MM.1S (cell line): ENCODE results near the gene KRT5.

Experiments used
- DNase-seq: peaks from one replicate; pipeline ENCODE4 v3.0.0-alpha.2; 2015
- H2AFZ ChIP-seq: fragments of 300-600 bp; sonication (generic); 2 replicates; pipeline ENCODE4 v1.6.0; 2016; ENCODE audit warnings: antibody characterized with exemption, low read length
- H3F3A ChIP-seq: fragments of 300-600 bp; sonication (generic); 2 replicates; pipeline ENCODE4 v1.6.1; 2016; ENCODE audit warnings: mild to moderate bottlenecking, antibody characterized with exemption, low read length, moderate library complexity, mixed read lengths; ENCODE audit not compliant: insufficient read depth
- H3K27ac ChIP-seq: fragments of 300-600 bp; sonication (generic); 2 replicates; pipeline ENCODE4 v1.5.1; 2016; ENCODE audit warnings: mild to moderate bottlenecking, low read length
- H3K27me3 ChIP-seq: fragments of 300-600 bp; sonication (generic); replicated peaks from 2 replicates; pipeline ENCODE4 v1.6.0; 2016; ENCODE audit warnings: low read length; ENCODE audit not compliant: insufficient read depth
- H3K36me3 ChIP-seq: fragments of 300-600 bp; sonication (generic); replicated peaks from 2 replicates; pipeline ENCODE4 v1.6.1; 2016; ENCODE audit warnings: mild to moderate bottlenecking, low read length, mixed read lengths; ENCODE audit not compliant: insufficient read depth
- H3K4me1 ChIP-seq: fragments of 300-600 bp; sonication (generic); 2 replicates; pipeline ENCODE4 v1.6.1; 2016; ENCODE audit warnings: low read length, mixed read lengths
- H3K4me2 ChIP-seq: fragments of 300-600 bp; sonication (generic); 2 replicates; pipeline ENCODE4 v1.6.0; 2016; ENCODE audit warnings: low read depth, low read length
- H3K4me3 ChIP-seq: fragments of 300-600 bp; sonication (generic); 2 replicates; pipeline ENCODE4 v1.5.1; 2016; ENCODE audit warnings: low read length, mixed read lengths
- H3K79me2 ChIP-seq: fragments of 300-600 bp; sonication (generic); 2 replicates; pipeline ENCODE4 v1.6.1; 2016; ENCODE audit warnings: mixed run types, low read length, mixed read lengths
- H3K9ac ChIP-seq: fragments of 300-600 bp; sonication (generic); 2 replicates; pipeline ENCODE4 v1.6.1; 2016; ENCODE audit warnings: low read length, mixed read lengths
- H3K9me2 ChIP-seq: fragments of 300-600 bp; sonication (generic); replicated peaks from 2 replicates; pipeline ENCODE4 v1.6.1; 2016; ENCODE audit warnings: mild to moderate bottlenecking, low read length, mixed read lengths; ENCODE audit not compliant: insufficient read depth
- H3K9me3 ChIP-seq: fragments of 300-600 bp; sonication (generic); replicated peaks from 2 replicates; pipeline ENCODE4 v1.6.1; 2016; ENCODE audit warnings: mild to moderate bottlenecking, low read length, mixed read lengths; ENCODE audit not compliant: insufficient read depth
- H4K20me1 ChIP-seq: fragments of 300-600 bp; sonication (generic); 2 replicates; pipeline ENCODE4 v1.6.1; 2016; ENCODE audit warnings: mild to moderate bottlenecking, low read length, moderate library complexity, mixed read lengths; ENCODE audit not compliant: insufficient read depth
- EZH2 ChIP-seq: fragments of 300-600 bp; sonication (generic); optimal IDR thresholded peaks from 2 replicates; pipeline ENCODE3; 2017; ENCODE audit warnings: low read depth, mild to moderate bottlenecking, antibody characterized with exemption, low read length, mixed read lengths
- EZH2phosphoT487 ChIP-seq: fragments of 300-600 bp; sonication (generic); IDR thresholded peaks from 2 replicates; pipeline ENCODE4 v1.6.1; 2018; ENCODE audit warnings: antibody characterized with exemption, low read length
- TF ChIP-seq, protein P1 (sequence below): fragments of 300-600 bp; sonication (generic); IDR thresholded peaks from 2 replicates; pipeline ENCODE4 v1.5.1; 2016; ENCODE audit warnings: antibody characterized with exemption, low read length, mixed read lengths

KRT5 gene

DNA sequence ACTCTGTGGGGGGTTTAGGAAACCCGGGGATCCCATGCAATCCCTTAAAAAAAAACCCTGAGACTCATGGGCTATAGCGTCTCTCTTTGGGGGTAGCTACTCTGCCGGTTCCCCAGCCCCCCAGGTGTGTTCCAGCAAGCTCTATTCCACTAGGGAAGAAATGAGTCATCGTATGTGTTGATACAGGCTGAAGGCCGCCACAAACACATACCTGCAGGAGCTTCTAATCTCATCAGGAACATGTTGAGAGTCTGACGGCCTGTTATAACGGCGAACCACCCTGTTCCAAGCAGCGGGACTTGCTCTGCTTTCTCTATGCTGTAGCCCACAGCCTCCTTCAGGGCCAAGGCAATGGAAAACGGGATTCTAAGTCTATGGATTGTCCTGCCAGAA, 977 bp upstream of the KRT5 start:
- Histone ChIP-seq H3K4me3 (no peak overlapping the region), H3K4me2 (no peak overlapping the region), H4K20me1 (no peaks in the 10 kb centered on the region), H3F3A (no peaks in the 10 kb centered on the region), H3K27me3 (peaks cover 85% of the 10 kb centered on the region), H3K9me2 (no peaks in the 10 kb centered on the region), H3K27ac (no peak overlapping the region), H3K9ac (no peak overlapping the region), H3K4me1 (no peaks in the 10 kb centered on the region), H3K9me3 (no peaks in the 10 kb centered on the region), H2AFZ (no peak overlapping the region), H3K79me2 (no peaks in the 10 kb centered on the region), H3K36me3 (no peaks in the 10 kb centered on the region)
- TF ChIP-seq EZH2phosphoT487 (no peak), EZH2 (no peak)
- TF ChIP-seq, protein P1, sequence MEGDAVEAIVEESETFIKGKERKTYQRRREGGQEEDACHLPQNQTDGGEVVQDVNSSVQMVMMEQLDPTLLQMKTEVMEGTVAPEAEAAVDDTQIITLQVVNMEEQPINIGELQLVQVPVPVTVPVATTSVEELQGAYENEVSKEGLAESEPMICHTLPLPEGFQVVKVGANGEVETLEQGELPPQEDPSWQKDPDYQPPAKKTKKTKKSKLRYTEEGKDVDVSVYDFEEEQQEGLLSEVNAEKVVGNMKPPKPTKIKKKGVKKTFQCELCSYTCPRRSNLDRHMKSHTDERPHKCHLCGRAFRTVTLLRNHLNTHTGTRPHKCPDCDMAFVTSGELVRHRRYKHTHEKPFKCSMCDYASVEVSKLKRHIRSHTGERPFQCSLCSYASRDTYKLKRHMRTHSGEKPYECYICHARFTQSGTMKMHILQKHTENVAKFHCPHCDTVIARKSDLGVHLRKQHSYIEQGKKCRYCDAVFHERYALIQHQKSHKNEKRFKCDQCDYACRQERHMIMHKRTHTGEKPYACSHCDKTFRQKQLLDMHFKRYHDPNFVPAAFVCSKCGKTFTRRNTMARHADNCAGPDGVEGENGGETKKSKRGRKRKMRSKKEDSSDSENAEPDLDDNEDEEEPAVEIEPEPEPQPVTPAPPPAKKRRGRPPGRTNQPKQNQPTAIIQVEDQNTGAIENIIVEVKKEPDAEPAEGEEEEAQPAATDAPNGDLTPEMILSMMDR = no peak
- DNase-seq = no peak

DNA sequence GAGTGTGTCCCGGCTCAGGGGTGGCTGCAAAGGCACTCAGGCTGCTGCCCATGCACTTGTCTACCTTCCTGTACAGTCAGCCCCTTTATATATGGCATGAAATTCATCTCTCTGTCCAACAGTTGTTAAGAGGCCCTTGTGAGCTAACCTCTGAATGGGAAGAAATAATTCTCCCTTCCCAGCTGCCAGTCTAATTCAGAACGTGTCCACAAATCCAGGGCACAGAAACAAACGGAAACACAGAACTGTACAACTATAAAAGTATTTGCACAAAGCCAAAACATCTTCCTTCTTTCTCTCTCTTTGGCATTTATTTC, 849 bp downstream of the KRT5 start:
- H3K27ac ChIP-seq = no peak overlapping the region
- H3K4me1 ChIP-seq = no peaks in the 10 kb centered on the region
- no peaks in the 10 kb centered on the region for H4K20me1 ChIP-seq
- no peaks in the 10 kb centered on the region for H3K79me2 ChIP-seq
- H3K9me3 ChIP-seq = no peaks in the 10 kb centered on the region
- TF ChIP-seq, protein P1 = no peak
- no peak for TF ChIP-seq EZH2
- TF ChIP-seq EZH2phosphoT487 = no peak
- H3K27me3 ChIP-seq = peaks cover 75% of the 10 kb centered on the region
- H3K9ac ChIP-seq = no peak overlapping the region
- no peak for DNase-seq
- no peaks in the 10 kb centered on the region for H3K9me2 ChIP-seq
- no peak overlapping the region for H3K4me3 ChIP-seq
- no peaks in the 10 kb centered on the region for H3K36me3 ChIP-seq
- no peaks in the 10 kb centered on the region for H3F3A ChIP-seq
- no peak overlapping the region for H2AFZ ChIP-seq
- H3K4me2 ChIP-seq = no peak overlapping the region

DNA sequence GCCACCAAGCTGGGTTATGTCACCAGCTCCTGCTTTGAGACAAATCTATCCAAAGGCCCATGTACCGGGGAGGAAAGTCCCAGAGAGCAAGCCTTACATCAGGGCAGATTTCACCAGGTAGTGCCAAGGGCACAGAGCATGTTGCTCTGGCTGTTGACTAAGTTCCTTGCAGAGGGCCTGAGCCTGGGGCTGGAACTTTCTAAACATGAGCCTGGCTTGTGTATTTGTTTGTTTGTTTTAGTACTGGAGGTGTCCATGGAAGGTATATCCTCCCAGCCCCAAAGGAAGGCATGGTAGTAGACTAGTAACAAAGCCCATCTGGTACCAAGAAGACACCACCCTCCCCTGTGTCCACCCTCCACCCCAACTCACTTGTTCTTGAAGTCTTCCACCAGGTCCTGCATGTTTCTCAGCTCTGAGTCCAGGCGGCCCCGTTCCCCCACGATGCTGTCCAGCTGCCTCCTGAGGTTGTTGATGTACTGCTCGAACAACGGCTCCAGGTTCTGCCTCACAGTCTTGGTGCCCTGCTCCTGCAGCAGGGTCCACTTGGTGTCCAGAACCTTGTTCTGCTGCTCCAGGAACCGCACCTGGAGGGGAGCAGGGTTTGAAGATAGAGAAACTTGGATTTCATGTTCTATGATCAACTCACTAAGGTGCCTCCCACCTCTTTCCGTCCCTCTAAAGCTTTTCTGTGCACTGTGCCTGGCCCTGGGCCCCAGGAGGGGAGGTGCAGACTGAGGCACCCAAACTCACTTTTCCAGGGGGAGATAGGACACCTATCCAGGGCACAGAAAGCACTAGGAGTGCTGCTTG, 1.4 kb downstream of the KRT5 start:
- Histone ChIP-seq H2AFZ (no peak overlapping the region), H3F3A (no peaks in the 10 kb centered on the region), H3K36me3 (no peaks in the 10 kb centered on the region), H3K9ac (no peak overlapping the region), H4K20me1 (no peaks in the 10 kb centered on the region), H3K27ac (no peak overlapping the region), H3K79me2 (no peaks in the 10 kb centered on the region), H3K4me1 (no peaks in the 10 kb centered on the region), H3K9me2 (no peaks in the 10 kb centered on the region), H3K4me2 (no peak overlapping the region), H3K4me3 (no peak overlapping the region), H3K27me3 (peaks cover 76% of the 10 kb centered on the region), H3K9me3 (no peaks in the 10 kb centered on the region)
- TF ChIP-seq EZH2 (no peak), EZH2phosphoT487 (no peak)
- TF ChIP-seq, protein P1 = no peak
- no peak for DNase-seq
